Ovary (tissue), 3 donors: Measurements from ENCODE around the gene PCDH20.

Experiments
- CTCF ChIP-seq, 3 donors: fragments of 450-650 bp in 2 of 3; fragments of 200-600 bp in 1 of 3; IDR thresholded peaks; one replicate each; pipeline versions ENCODE4 v1.5.1 to v1.8.0; 2016 to 2022; ENCODE audit warnings: antibody characterized with exemption in 3 of 3, mild to moderate bottlenecking in 1 of 3
- POLR2A ChIP-seq: fragments of 450-650 bp; IDR thresholded peaks from one replicate; pipeline ENCODE4 v1.6.1; 2017; ENCODE audit warnings: antibody characterized with exemption, mild to moderate bottlenecking, moderate library complexity
- donor health status: DM: no; HTN: no; CAD: no.

DNA sequence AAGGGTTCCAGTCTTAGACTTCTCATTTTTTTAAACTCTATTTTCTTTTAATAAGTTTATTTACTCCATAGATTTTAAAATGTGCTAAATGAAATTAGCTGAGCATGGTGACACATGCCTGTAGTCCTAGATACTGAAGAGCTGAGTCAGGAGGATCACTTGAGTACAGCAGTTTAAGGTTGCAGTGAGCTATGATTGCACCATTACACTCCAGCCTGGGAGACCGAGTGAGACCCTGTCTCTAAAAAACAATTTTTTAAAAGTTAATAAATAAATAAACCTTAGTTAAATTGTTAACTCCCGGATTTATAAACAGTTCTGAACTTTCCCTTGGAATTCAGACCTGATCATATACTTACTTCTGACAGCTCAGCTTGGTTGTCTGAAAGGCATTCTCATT lies 32.5 kb downstream of the PCDH20 start:
- TF ChIP-seq CTCF (IDR thresholded peaks at IDR 0.05) (no peak), POLR2A (no peak)
